Activated CD8-positive, alpha-beta T cell treated with anti-CD3 and anti-CD28 coated beads, Interleukin-2, amount 10 ng/mL, durations not matched to agents 7 days and 5 days (primary cell): ENCODE results near the gene FBXW10B. TPM values are rescaled to one million over a fixed set of nuclear protein-coding genes. Genes with fewer than 3 reads are reported as not detected.
"Not testable (repeated sequence)": the region's sequence is repeated elsewhere in the genome, so short reads cannot be mapped to it uniquely, and the experiment has no call there.

Source experiments
- ATAC-seq: fragments of 150-1000 bp; cut with Tn5 transposase; one replicate; pipeline ENCODE4 v1.10.0; 2021; ENCODE audit warnings: moderate library complexity
- CTCF ChIA-PET: fragments of 350-600 bp; sonication (Branson Sonifier 250); formaldehyde crosslinking; loops from one replicate; lab custom pipeline; 2021; ENCODE audit warnings: antibody characterized with exemption; lab: Charles Lee
- POLR2A ChIA-PET: fragments of 350-600 bp; sonication (Branson Sonifier 250); formaldehyde crosslinking; loops from one replicate; lab custom pipeline; 2021; ENCODE audit warnings: antibody characterized with exemption; lab: Charles Lee
- DNase-seq: peaks from one replicate; pipeline ENCODE4 v3.0.0-alpha.2; 2020
- H3K27ac Mint-ChIP-seq: one replicate; pipeline ENCODE4 v1.8.0; 2021; ENCODE audit warnings: mild to moderate bottlenecking, mixed read lengths
- H3K27me3 Mint-ChIP-seq: one replicate; pipeline ENCODE4 v1.8.0; 2021; ENCODE audit warnings: low read depth, mixed read lengths
- H3K36me3 Mint-ChIP-seq: one replicate; pipeline ENCODE4 v1.8.0; 2021; ENCODE audit warnings: low read depth, mixed read lengths
- H3K4me1 Mint-ChIP-seq: one replicate; pipeline ENCODE4 v1.8.0; 2021; ENCODE audit warnings: low read depth, mixed read lengths
- H3K4me3 Mint-ChIP-seq: one replicate; pipeline ENCODE4 v1.8.0; 2021; ENCODE audit warnings: mild to moderate bottlenecking, mixed read lengths
- H3K9me3 Mint-ChIP-seq: one replicate; pipeline ENCODE4 v1.8.0; 2022; ENCODE audit warnings: mixed read lengths; ENCODE audit not compliant: insufficient read depth
- total RNA-seq, 2 experiments: library from RNA; stranded (reverse); gene quantifications; one replicate each; pipeline ENCODE4 v1.2.3, GENCODE V29; 2021

The FBXW10B gene
- total RNA-seq, 2 experiments from 2014 or later, result 0.13 to 0.82 TPM

DNA sequence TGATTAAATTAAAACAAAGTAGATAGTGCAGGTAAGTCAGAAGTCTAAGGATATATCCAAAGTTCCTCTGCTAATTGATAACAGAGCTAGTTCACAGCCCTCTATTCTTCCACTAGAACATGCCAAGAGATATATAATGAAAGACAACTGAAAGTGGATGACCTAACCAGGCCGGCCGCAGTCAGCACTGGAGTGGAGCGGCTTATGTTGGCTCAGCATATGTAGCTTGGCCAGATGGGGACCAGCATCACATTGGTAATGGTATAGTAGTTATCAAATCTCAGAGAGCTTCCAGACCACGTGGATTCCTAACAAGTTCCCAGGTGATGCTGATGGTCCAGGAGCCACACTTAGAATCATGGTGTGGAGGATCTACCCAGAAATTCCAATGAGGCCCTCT lies 38.0 kb downstream of the FBXW10B start:
- ATAC-seq, CTCF ChIA-PET, POLR2A ChIA-PET: not testable (repeated sequence)

DNA sequence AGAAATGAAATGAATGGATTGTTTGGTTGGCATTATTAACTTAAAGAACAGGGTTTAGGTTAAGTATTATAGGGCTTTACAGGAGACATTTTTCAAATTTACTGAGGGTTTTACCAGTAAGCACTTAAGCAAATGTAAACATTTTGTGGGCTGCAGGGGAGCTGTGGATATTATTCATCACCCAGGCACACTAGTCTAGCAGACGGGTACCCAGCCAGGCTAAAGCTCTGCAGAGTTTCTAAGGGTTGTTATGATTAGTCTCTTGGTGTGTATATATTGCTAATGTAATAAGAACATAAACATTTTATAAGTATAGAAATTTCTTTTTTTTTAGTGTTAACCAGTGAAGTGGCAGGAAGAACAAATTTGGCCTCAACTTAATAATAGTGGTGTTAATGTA lies 42.7 kb downstream of the FBXW10B start:
- peaks cover 20% of the 10 kb centered on the region for H3K27me3 Mint-ChIP-seq
- H3K4me1 Mint-ChIP-seq, CTCF ChIA-PET, DNase-seq, H3K4me3 Mint-ChIP-seq, H3K9me3 Mint-ChIP-seq, POLR2A ChIA-PET, H3K27ac Mint-ChIP-seq, H3K36me3 Mint-ChIP-seq, ATAC-seq: not testable (repeated sequence)

More for the DNA sequence above, 38.0 kb downstream of the FBXW10B start:
- not testable (repeated sequence) for H3K27ac Mint-ChIP-seq, DNase-seq, H3K9me3 Mint-ChIP-seq, H3K4me3 Mint-ChIP-seq, H3K4me1 Mint-ChIP-seq, H3K36me3 Mint-ChIP-seq
- peaks cover 13% of the 10 kb centered on the region for H3K27me3 Mint-ChIP-seq

DNA sequence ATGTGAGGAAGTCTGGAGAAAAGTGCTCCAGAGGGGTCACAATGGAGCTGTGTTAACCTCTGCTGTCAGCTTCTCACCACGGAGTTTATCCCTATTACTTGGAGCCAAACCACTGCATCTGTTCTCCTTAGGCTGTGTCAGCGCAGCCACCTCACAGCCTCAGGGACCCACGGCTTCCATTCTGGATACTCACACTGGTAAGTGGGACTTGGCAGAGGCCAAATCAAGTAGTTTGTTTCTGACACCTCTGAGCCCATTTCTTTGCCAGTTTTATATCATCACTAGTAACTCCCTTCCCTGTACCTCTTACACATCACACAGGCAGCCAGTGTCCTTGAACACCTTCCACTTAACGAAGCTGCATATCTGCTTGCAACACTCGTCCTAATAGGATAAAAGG lies 44.8 kb downstream of the FBXW10B start:
- H3K4me1 Mint-ChIP-seq, CTCF ChIA-PET, H3K4me3 Mint-ChIP-seq, POLR2A ChIA-PET, H3K36me3 Mint-ChIP-seq, H3K27ac Mint-ChIP-seq, H3K9me3 Mint-ChIP-seq, ATAC-seq, DNase-seq: not testable (repeated sequence)
- H3K27me3 Mint-ChIP-seq, result peaks cover 22% of the 10 kb centered on the region

DNA sequence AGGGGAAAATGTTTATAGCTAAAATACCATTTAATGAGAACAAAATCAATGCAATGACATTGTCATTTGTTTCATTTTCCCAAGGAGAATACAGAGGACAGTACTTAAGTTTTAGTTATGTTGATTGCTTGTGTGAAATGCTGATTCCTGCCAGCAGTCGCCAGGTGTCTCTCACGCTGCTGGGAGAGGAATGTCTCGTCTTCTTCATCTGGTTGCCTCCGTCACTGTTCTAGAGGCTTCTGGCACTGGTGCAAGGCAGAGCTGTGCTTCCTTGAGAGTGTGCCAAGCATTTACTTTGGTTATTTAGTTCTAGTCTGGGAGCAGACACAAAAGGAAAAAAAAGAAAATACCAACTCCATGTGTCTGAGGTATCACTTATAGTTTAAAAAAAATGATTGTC lies 45.6 kb downstream of the FBXW10B start:
- peaks cover 22% of the 10 kb centered on the region for H3K27me3 Mint-ChIP-seq
- CTCF ChIA-PET, H3K4me1 Mint-ChIP-seq, POLR2A ChIA-PET, H3K4me3 Mint-ChIP-seq, H3K36me3 Mint-ChIP-seq, H3K27ac Mint-ChIP-seq, ATAC-seq, DNase-seq, H3K9me3 Mint-ChIP-seq: not testable (repeated sequence)

Other genes with a start within 250 kb of the FBXW10B start
- 1 to 10 TPM; 6.1 to 6.2 TPM for gene CDRT4, start 152.1 kb downstream of the FBXW10B start, total RNA-seq
- gene TVP23C, start 56.2 kb downstream of the FBXW10B start, total RNA-seq, result 10 to 100 TPM; 18.6 to 18.9 TPM
- 10 to 100 TPM in 1 of 2 experiments, 1 to 10 TPM in 1; 10.0 to 11.9 TPM for gene TRIM16, start 64.6 kb upstream of the FBXW10B start, total RNA-seq
- gene ZNF286A, start 80.0 kb upstream of the FBXW10B start, total RNA-seq, result 10 to 100 TPM; 25.7 to 27.2 TPM
- under 1 TPM in 1 of 2 experiments, not detected in 1; 0.23 TPM for gene TBC1D26, start 112.6 kb upstream of the FBXW10B start, total RNA-seq